Right ventricle myocardium inferior (tissue), 1 donor: ENCODE results near the gene SYNDIG1. TPM values are rescaled to one million over a fixed set of nuclear protein-coding genes. Genes with fewer than 3 reads are reported as not detected.

Source experiments
- ATAC-seq: fragments of 200-7000 bp; cut with Tn5 transposase; one replicate; pipeline ENCODE4 v1.9.1; 2020; ENCODE audit warnings: mild to moderate bottlenecking, moderate library complexity
- DNase-seq: peaks from one replicate; pipeline ENCODE4 v3.0.0; 2021; ENCODE audit errors: missing footprints
- intact Hi-C: fragments of 100-400 bp; cut with DNase I; formaldehyde crosslinking; loops from one replicate; pipeline ENCODE4 v1.11.0; 2022
- total RNA-seq: library from RNA; stranded (reverse); fragmentation: NEBNext Ultra II Directional; extraction: Animal tissue kit (Norgen Biotek cat#: 25700); gene quantifications from one replicate; pipeline ENCODE4 v1.2.1, GENCODE V29; 2021
- donor health status: DM: no; HTN: yes; CAD: no; lungs with severe emphysema.

SYNDIG1 gene
- total RNA-seq, 1 donor from 2014 or later, result 15.8 TPM

GRCh38 chr20:24444526-24445190, 24.8 kb upstream of the SYNDIG1 start:
- intact Hi-C loops, result loop anchor here (1.0 kb wide), 1 partner anchor 7 kb away; no protein-coding TSS in a partner anchor
- DNase-seq (no peak), ATAC-seq (no peak)

GRCh38 chr20:24445510-24446170, 23.8 kb upstream of the SYNDIG1 start:
- intact Hi-C loops, result loop anchor here (1.0 kb wide), 1 partner anchor 8 kb away; no protein-coding TSS in a partner anchor
- DNase-seq, result no peak
- ATAC-seq, result no peak

- intact Hi-C loops, result no loop called here
- ATAC-seq (no peak), DNase-seq (no peak)
These were observed 22.6 kb upstream of the SYNDIG1 start for GRCh38 chr20:24446811-24447210.

- no peak for DNase-seq
- intact Hi-C loops, result no loop called here
- no peak for ATAC-seq
These were observed 21.3 kb upstream of the SYNDIG1 start for GRCh38 chr20:24448170-24448569.

- DNase-seq, result no peak
- intact Hi-C loops, result no loop called here
- no peak for ATAC-seq
These were observed 20.3 kb upstream of the SYNDIG1 start for GRCh38 chr20:24449026-24449720.

GRCh38 chr20:24450177-24450576, 19.3 kb upstream of the SYNDIG1 start:
- ATAC-seq, result no peak
- intact Hi-C loops, result no loop called here

GRCh38 chr20:24450624-24451376, 18.6 kb upstream of the SYNDIG1 start:
- DNase-seq, result no peak
- ATAC-seq, result no peak
- intact Hi-C loops, result no loop called here

More at GRCh38 chr20:24450177-24450576, 19.3 kb upstream of the SYNDIG1 start:
- DNase-seq, result no peak

- intact Hi-C loops, result no loop called here
- DNase-seq, result no peak
- ATAC-seq, result peak; percentile 26
These were observed 18.0 kb upstream of the SYNDIG1 start for GRCh38 chr20:24451428-24451827.

- ATAC-seq (no peak), DNase-seq (no peak)
- intact Hi-C loops, result no loop called here
These were observed 17.4 kb upstream of the SYNDIG1 start for GRCh38 chr20:24452016-24452415.

GRCh38 chr20:24452498-24453127, 16.8 kb upstream of the SYNDIG1 start:
- DNase-seq, result no peak
- ATAC-seq, result no peak
- intact Hi-C loops, result no loop called here

- ATAC-seq (no peak), DNase-seq (no peak)
- intact Hi-C loops, result no loop called here
These were observed 15.6 kb upstream of the SYNDIG1 start for GRCh38 chr20:24453869-24454268.

- DNase-seq (no peak), ATAC-seq (no peak)
- intact Hi-C loops, result no loop called here
These were observed 14.3 kb upstream of the SYNDIG1 start for GRCh38 chr20:24455081-24455480.

GRCh38 chr20:24456398-24456781, 13.0 kb upstream of the SYNDIG1 start:
- intact Hi-C loops, result no loop called here

GRCh38 chr20:24458436-24458835, 11.0 kb upstream of the SYNDIG1 start:
- ATAC-seq (peak; percentile 80), DNase-seq (no peak)
- intact Hi-C loops, result no loop called here

More at GRCh38 chr20:24456398-24456781, 13.0 kb upstream of the SYNDIG1 start:
- ATAC-seq, result no peak
- DNase-seq, result no peak

GRCh38 chr20:24459733-24460132, 9.7 kb upstream of the SYNDIG1 start:
- ATAC-seq (no peak), DNase-seq (no peak)
- intact Hi-C loops, result no loop called here

GRCh38 chr20:24460712-24461111, 8.7 kb upstream of the SYNDIG1 start:
- no peak for DNase-seq

GRCh38 chr20:24461848-24462247, 7.6 kb upstream of the SYNDIG1 start:
- intact Hi-C loops, result no loop called here

More at GRCh38 chr20:24460712-24461111, 8.7 kb upstream of the SYNDIG1 start:
- ATAC-seq, result no peak
- intact Hi-C loops, result no loop called here

GRCh38 chr20:24462460-24463010, 6.9 kb upstream of the SYNDIG1 start:
- ATAC-seq, result no peak
- no peak for DNase-seq
- intact Hi-C loops, result no loop called here

More at GRCh38 chr20:24461848-24462247, 7.6 kb upstream of the SYNDIG1 start:
- no peak for ATAC-seq
- DNase-seq, result no peak
